ENCODE results near the gene CNDP1.

Gene CNDP1

DNA sequence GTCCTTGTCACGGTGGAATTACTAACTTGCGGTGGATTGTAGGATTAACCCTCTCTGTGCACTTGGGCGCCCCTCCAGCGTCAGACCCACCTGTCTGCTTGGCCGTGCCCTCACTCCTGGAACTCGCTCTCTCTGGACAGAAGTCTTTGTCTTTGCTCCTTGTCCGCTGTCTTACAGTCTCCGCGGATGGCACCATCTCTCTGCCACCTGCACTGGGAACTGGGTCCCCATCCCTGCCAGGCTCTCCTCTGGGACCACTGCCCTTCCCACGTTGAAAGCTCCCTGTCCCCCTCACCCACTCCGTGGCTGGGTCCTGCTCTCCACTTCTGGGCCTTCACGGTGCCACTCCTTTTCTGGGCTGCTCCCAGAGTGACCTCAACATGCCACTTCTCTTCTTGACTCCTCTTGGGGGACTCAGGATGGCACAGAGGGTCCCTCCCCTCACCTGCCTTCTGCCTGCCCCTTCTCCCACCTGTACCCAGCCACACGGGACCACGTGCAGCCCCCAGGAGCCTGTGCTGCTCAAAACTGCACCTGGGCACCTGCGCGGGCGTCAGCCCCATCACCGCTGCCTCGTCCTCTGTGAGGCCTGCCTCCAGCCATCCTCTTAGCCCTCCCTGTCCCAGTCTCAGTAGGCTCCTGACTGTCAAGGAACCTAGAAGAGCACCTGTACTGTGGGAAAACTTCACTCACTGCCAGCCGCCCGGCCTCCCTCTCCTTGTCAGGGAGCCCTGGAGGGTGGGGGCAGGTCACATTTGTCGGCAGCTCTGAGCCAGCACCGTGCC lies 27.0 kb upstream of the CNDP1 start:
- DNase-seq = no peak

DNA sequence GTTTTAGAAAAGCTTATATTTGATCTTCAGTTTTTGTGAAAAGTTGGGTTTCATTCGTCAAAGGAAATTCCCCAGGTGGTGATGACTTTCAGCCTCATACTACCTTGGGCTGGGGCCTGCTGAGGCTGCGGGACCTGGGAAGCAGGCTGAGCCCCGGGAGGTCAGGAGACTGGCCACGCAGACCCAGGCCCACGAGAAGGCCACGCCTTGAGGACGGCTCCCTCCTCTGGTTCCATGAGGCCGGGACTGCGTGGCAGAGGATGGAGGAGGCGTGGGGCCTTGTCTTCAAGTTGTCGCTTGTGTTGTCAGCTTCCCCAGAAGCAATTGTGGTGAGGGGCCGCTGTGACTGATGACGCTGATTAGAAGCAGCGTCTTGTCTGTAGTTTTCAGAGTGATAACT lies 26.4 kb upstream of the CNDP1 start:
- no peak for DNase-seq

DNA sequence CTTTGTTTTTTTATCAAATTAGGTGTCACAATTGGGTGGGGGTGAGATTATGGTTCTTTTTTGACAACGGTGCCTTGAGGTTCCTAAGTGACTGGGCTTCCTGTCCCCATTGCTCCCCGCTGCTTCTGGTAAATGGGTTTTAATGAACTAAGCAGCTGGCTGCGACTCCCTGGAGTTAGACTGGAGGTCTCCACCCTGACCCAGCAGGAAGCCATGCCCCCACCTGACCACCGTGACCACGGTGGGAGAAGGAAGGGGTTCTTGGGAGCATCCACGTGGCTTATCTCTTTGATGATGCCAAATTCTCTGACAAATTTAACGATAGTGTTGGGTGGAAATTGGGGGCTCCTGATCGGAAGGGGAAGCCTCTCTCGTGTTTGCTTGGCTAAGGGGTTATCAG lies 25.9 kb upstream of the CNDP1 start:
- no peak for DNase-seq

DNA sequence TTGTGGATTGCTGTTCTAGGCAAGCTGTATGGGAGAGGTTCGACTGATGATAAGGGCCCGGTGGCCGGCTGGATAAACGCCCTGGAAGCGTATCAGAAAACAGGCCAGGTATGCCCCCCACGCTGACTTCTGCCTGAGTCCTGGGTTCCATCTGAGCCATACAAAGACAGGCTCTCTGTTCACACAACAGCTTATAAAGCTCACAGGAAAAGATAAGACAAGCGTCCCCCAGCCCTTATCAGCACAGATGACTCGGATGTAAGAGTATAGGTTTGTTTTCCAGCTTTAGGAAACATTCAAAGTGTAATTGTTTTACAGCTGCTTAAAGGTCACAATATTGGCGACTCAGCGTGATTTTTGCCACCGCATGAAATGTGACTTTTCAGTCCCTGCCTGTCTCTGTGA lies 25.5 kb upstream of the CNDP1 start:
- DNase-seq = no peak

DNA sequence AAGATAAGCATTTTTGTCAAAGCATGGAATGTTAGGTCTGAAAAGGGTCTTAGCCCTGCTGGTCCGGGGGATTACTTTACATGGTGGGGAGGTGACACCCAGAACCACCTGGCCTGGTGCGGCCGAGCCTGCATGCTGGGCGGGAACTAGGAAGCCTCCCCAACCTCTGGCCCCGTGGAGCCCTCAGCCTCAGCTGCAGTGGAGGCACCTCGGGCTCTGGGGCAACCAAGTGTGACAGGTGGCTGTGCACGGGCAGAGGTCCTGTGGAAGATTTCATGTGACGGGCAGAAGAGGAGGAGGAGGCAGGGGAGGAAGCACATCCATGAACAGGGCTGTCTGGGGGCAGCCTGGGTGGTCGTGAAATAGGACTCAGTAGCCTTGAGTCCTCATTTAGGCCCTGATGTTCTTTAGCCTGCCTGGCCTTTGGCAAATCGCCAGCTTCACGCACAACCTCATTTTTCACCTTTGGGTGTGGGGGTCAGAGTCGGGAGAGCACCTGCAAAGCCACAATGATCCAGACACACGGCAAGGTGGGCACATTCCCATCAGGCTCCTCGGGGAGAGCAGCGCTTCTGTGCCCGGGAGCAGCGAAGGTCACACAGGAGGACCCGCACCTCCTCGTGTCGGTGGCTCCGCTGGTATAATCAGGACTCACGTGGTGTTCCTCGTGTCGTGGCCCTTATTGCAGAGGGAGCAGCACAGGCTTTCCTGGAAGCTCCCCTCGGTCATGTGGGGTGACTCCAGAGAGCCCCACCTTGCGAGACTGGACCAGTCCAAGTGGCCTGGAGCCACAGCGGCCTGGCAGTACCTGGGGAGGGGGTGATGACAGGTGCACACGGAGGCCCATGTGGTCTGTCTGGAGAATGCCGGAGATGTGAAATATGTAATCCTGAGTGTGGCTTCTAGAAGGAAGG lies 24.2 kb upstream of the CNDP1 start:
- no peak for DNase-seq

DNA sequence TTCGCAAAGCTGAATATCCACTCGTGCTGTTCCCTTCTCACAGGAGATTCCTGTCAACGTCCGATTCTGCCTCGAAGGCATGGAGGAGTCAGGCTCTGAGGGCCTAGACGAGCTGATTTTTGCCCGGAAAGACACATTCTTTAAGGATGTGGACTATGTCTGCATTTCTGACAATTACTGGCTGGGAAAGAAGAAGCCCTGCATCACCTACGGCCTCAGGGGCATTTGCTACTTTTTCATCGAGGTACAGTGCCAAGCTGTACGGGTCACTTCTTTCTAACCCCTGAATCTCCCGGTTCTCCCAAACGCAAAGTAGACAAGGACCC lies 23.6 kb upstream of the CNDP1 start:
- no peak for DNase-seq

DNA sequence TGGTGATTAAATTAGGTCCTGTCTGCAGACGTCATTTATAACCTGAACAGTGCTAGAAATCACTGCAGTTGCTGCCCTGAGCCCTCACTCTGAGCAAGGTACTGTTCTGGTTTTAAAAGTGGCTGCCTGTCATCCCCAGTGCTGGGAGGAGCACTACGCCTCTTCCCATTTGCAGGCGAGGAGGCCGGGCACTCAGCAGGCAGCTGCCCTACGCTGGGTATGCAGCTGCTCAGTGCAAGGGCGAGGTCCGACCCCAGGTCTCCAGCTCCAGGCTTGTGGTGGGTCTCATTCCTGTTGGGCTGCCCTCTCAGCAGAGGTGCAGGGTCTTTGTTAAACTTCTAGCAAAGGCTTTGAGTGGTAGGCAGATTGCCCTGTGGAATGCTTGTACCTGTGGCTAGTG lies 22.5 kb upstream of the CNDP1 start:
- DNase-seq = no peak

DNA sequence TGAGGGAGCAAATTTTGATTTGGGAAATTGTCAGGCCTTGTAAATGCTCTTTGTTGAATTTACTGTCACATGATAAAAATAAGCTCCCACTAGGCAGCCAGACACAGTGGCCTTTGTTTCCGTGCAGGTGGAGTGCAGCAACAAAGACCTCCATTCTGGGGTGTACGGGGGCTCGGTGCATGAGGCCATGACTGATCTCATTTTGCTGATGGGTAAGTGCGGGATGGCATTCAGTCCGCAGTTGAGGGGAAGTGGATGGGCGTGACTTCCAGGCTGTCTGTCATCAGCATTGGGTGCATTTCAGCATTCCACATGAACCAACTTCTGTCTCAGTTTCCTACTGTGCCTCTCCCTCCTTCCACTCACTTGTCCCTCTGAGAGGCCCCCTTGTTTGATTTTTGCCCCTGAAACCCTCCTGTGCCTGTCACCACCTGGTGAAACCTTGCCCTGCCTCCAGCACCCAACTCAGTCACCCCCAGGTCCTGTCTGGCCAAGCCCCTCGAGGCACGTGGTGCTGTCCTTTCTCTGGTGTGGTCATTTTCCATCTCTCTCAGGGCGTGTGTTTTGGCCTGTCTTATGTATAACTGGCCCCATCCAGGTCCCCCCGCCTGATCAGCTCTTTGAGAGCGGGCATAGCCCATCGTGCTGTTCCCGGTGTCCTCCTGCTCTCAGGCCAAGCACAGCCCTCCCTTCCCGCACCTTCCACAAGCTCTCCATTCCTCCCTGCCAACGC lies 21.8 kb upstream of the CNDP1 start:
- DNase-seq = no peak

DNA sequence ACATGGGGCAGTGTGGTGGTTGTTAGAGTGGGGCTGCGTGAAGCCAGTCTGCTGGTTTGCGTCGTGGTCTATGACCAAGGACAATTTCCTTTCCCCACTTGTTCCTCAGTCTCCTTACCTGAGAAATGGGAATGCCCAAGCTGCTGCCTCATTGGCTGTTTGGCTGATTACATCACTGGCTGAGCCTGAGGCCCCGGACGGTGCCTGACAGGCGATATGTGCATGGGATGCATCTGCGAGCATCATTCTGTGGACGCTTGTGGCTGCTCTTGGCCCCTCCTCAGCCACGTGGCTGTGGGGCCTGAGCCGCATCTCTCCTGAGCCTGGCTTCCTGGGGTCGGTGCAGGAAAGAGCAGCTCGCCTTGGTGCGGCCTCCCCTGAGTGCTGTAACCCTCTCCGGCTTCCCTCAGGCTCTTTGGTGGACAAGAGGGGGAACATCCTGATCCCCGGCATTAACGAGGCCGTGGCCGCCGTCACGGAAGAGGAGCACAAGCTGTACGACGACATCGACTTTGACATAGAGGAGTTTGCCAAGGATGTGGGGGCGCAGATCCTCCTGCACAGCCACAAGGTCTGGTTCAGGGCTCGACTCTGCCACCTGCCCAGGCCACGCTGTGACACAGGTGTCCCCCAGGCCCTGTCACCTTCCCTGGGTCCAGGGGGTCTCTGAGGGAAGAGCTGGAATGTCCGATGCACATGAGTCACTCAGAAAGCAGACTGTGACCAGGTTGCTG lies 21.0 kb upstream of the CNDP1 start:
- DNase-seq = no peak

DNA sequence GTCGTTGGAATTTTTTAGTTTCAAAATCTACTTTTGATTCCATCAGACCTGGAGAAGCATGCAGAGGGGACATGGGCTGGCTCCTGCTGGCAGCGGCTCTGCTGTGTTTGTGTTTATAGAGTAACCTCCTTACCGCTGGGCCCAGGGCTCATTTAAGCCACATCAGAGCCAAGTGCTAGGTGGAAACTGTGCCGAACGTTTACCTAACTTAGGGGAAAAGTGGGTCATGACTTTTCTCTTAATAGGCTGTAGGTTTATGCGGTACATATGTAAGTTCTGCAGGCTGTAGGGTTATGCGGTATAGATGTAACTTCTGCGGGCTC lies 20.5 kb upstream of the CNDP1 start:
- no peak for DNase-seq

DNA sequence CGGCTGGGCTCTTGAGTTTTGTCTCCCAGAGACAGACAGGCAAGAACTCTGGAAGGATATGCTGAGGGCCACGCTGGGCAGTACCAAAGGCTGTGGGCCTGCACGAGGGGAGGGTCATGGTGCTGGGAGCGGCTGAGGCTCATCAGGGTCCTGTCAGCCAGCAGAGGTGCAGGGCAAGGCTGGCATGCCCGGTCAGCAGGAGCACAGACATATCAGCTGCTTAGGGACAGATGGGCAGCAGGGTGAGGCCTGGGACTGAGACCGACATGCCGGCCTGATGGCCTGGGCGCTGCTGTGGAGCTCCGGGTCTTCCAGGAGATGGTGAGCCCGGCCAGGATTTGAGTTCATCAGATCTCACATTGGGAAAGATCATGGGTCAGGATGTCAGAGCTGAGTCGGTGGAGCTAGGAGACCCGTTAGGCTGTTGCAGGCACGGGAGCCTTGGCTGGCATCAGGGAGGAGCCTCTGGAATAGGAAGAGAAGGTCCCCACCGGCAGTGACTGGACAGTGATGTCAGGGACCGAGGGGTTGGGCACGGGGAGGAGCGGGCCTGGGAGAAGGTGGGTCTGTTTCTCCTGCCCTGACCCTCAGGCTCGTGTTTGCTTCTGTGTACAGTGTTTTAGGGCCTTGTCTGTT lies 19.3 kb upstream of the CNDP1 start:
- DNase-seq = no peak

DNA sequence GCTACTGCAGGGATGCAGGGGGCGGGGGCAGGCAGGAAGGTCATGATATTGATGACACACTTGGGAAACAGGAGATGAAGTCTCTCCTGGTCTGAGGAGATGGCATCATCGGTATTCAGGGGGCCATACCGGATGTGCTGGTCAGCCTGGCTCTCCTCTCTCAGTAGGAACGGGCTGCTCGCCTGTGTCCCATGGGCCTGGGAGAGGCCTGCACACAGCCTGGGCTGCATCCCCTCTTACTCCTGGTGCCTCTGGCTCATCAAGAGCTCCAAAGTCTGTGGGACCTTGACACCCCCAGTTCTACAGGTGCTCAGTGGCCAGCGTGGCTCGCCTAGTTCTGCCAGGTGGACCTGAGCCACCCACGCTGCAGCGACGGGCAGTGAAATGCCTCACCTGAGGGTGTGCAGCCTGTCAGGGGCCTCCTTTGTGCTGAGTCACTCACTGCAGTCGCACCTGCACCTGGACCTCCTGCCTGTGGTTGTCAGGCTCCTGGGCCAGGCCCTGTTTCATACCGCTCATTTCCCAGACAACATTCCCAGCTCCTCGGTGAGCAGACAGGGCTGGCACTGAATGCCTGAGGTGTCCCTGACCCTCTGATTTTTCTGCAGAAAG lies 18.6 kb upstream of the CNDP1 start:
- DNase-seq = no peak

DNA sequence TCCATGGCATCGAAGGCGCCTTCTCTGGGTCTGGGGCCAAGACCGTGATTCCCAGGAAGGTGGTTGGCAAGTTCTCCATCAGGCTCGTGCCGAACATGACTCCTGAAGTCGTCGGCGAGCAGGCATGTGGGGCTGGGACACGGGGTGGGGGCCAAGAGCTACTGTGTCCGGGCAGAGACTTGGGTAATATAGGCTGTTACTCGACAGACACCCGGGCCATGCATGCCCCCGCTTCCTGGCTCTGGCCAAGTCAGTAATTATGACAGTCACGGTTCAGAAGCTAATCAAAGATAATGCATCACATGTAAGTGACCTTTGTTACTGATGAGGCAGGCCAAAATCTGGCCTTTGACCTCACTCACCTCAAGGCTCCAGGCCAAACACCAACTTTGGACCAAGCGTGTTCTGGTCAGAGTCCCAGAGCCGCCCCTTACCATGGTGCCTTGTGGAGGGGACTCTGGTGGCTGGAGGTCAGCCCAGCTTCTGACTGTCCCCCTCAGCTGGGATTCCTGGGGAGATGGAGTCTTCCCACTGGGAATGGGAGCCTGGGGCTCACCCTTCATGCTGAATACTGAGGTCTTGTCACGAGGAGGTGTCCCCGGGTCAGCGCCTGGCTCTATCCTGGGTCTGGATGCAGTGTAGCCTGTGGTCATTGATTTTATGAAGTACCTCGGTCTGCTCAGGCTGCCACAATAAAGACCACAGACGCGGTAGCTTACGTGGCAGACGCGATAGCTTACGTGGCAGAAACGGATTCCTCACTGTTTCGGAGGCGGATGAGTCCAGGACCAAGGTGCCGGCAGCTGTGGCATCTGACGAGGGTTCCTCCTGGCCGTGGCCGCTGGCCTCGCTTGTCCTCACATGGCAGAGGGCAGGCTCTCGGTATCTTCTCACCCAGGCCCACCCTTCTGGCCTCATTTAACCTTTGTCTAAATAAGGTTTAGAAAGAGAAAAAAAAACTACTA lies 17.7 kb upstream of the CNDP1 start:
- DNase-seq = no peak

DNA sequence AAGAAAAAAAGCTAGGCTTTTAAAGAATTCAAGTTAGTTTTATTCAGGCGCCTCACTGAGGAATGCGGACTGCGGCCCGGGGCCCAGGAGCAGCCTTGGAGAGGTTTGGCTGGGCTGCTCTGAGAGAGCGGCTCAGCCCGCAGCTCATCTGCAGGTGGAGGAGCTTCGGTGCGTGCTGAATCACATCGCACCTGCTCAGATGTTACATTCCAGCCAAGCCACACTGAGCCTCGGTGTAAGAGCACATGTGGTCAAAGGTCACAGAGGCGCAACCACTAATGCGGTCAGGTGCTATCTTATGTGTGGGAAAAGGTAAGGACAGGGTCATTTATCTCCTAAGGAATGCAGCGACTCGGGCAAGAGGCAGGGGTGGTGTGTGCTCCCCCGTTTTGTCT lies 17.1 kb upstream of the CNDP1 start:
- DNase-seq = no peak

DNA sequence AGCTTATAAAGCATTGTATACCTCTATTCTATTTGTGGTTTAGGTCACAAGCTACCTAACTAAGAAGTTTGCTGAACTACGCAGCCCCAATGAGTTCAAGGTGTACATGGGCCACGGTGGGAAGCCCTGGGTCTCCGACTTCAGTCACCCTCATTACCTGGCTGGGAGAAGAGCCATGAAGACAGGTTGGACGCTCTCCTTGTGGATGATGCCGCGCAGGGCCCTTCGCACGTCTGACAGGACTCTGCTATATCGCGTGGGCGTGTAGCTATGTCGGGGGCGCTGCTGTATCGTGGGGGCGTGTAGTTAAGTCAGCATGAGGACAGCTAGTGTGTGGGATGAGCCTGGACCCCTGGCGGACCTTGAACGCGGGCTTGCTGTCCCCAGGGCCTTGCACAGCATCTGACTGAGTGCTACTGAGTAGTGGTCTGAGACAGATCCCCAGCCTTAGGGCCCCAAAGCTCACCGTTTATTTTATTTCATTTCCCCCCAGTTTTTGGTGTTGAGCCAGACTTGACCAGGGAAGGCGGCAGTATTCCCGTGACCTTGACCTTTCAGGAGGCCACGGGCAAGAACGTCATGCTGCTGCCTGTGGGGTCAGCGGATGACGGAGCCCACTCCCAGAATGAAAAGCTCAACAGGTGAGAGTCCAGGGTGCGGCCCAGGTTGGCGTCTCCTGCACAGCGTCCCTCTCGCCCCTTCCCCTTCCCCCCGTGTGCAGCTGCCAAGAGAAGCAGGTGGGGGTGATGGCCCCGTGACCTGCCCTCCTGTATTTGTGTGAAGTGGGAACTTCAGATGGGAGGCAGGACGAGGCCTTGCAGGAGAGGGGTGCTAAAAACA lies 15.6 kb upstream of the CNDP1 start:
- DNase-seq = no peak

DNA sequence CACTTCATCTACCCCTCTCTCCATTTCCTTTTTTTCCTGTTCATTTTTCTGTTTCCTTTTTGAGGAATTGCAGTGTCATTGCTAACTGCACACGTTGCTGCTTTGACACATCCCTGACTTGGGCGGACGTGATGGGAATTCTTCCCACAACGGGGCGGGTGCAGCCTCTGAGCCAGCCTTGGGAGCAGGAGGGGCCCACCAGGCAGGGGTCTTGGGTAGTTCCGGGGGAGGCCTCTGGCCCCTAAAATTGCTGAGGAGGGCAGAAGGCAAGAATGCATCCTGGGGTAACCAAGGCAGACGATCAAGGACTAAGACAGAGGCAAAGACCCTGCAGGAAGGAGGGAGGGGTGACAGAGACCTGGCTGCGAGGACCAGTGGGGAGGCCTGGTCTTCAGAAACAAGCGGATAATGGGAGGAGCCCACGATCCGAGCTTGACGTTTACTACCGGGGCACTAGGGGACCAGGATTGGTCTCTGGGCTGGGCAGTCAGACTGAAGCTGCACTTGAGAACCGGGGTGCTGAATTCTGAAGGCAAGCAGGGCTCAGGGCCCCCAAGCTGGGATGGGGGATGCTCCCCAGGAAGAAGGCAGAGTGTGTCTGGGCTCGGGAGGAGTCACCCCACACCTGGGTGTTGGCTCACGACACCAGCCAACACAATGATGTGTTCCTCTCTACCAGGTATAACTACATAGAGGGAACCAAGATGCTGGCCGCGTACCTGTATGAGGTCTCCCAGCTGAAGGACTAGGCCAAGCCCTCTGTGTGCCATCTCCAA lies 14.8 kb upstream of the CNDP1 start:
- no peak for DNase-seq

DNA sequence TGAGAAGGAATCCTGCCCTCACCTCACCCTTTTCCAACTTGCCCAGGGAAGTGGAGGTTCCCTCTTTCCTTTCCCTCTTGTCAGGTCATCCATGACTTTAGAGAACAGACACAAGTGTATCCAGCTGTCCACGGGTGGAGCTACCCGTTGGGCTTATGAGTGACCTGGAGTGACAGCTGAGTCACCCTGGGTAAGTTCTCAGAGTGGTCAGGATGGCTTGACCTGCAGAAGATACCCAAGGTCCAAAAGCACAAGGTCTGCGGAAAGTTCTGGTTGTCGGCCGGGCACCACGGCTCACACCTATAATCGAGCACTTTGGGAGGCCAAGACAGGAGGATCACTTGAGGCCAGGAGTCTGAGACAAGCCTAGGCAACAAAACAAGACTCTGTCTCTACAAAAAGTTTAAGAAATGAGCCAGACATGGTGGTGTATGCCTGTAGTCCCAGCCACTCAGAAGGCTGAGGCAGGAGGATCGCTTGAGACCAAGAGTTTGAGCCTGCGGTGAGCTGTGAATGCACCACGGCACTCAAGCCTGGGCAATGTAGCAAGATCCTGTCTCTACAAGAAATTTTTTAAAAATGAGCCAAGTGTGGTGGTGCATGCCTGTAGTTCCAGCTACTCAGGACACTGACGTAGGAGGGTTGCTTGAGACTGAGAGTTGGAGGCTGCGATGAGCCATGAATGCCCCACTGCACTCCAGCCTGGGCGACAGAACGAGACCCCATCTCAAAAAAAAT lies 14.0 kb upstream of the CNDP1 start:
- DNase-seq = no peak

DNA sequence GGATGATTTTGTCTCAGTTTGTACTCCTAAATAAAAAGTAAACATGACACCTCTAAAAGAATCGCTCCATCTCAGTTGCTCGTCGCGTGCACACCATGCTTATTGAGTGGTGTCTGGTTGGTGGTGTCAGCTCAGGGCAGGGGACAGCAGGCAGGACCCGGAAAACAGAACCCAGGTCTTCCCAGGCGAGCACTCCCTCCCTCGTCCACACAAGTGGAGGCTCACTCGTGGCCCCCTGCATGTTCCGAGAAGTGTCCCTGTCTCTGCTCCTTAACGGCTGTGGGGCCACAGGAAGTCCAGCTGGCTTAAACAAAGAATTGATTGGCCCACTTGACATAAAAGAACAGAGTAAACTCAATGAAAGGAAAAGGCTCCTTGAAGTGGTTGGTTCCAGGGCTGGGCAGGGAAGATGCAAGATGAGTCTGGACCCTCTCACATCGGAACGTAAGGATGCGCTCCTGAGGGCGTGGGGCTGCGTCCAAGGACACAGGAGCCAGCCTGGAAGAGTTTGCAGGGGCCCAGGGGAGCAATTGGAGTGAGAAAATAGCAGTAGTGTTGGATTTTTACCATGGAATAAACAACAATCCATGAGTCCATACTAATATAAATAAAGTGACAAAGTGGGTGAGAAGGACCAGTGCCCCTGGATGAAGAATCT lies 13.1 kb upstream of the CNDP1 start:
- no peak for DNase-seq
